H1 (cell line): Measurements from ENCODE around the gene MEI1. TPM values are rescaled to one million over a fixed set of nuclear protein-coding genes. Genes with fewer than 3 reads are reported as not detected.
A peak's percentile ranks its signal among the peaks of the same experiment; 100 is the strongest.

Source experiments
- CBX5 ChIP-seq: fragments of 300-800, 300-1000 bp; sonication (generic); IDR thresholded peaks from 2 replicates; pipeline ENCODE4 v1.7.1; 2016; ENCODE audit warnings: antibody characterized with exemption, low read length, low read depth
- EP300 ChIP-seq, 2 experiments: IDR thresholded peaks; 1 replicate in 1 of 2; 2 replicates in 1 of 2; pipeline ENCODE4 v1.6.1; 2011 to 2012; ENCODE audit warnings: low read depth in 2 of 2, low read length in 2 of 2, mild to moderate bottlenecking in 2 of 2, borderline replicate concordance in 1 of 2, inconsistent platforms in 1 of 2, moderate library complexity in 1 of 2
- FOSL1 ChIP-seq: IDR thresholded peaks from 2 replicates; pipeline ENCODE4 v1.6.1; 2011; ENCODE audit warnings: mild to moderate bottlenecking, low read depth, low read length, moderate library complexity; ENCODE audit not compliant: insufficient read depth
- GTF2F1 ChIP-seq: IDR thresholded peaks from 2 replicates; pipeline ENCODE4 v1.6.1; 2012; ENCODE audit warnings: low read depth, low read length, improper control_type of control experiment, borderline replicate concordance
- HDAC6 ChIP-seq: IDR thresholded peaks from one replicate; pipeline ENCODE4 v1.7.1; 2012; ENCODE audit warnings: low read depth, mild to moderate bottlenecking, inconsistent platforms, low read length, moderate library complexity
- KDM1A ChIP-seq: fragments of 200-600, 300-600 bp; sonication (generic); IDR thresholded peaks from 2 replicates; pipeline ENCODE4 v1.7.1; 2016; ENCODE audit warnings: mild to moderate bottlenecking, low read length, borderline replicate concordance
- NANOG ChIP-seq: IDR thresholded peaks from 2 replicates; pipeline ENCODE4 v1.6.1; 2011; ENCODE audit warnings: low read length, low read depth, mild to moderate bottlenecking, inconsistent platforms; ENCODE audit not compliant: insufficient read depth, poor library complexity, severe bottlenecking
- NRF1 ChIP-seq: IDR thresholded peaks from 2 replicates; pipeline ENCODE4 v1.6.1; 2011; ENCODE audit warnings: mild to moderate bottlenecking, low read depth, low read length, improper control_type of control experiment
- POLR2AphosphoS5 ChIP-seq: IDR thresholded peaks from 2 replicates; pipeline ENCODE4 v1.6.1; 2011; ENCODE audit warnings: low read depth, low read length
- RAD21 ChIP-seq, 2 experiments: IDR thresholded peaks in 1 of 2; conservative IDR thresholded peaks in 1 of 2; 2 replicates each; pipeline ENCODE4 v1.6.1; 2011; ENCODE audit warnings: low read depth in 2 of 2, low read length in 2 of 2, improper control_type of control experiment in 1 of 2, inconsistent platforms in 1 of 2, mild to moderate bottlenecking in 1 of 2, moderate library complexity in 1 of 2
- RXRA ChIP-seq: IDR thresholded peaks from 2 replicates; pipeline ENCODE4 v1.6.1; 2011; ENCODE audit warnings: low read depth, mild to moderate bottlenecking, low read length, moderate library complexity; ENCODE audit not compliant: insufficient read depth
- SIRT6 ChIP-seq: IDR thresholded peaks from one replicate; pipeline ENCODE4 v1.7.1; 2012; ENCODE audit warnings: low read length, inconsistent platforms
- SP1 ChIP-seq: IDR thresholded peaks from 2 replicates; pipeline ENCODE4 v1.6.1; 2011; ENCODE audit warnings: low read depth, low read length
- SP2 ChIP-seq: IDR thresholded peaks from 2 replicates; pipeline ENCODE4 v1.6.1; 2012; ENCODE audit warnings: mild to moderate bottlenecking, low read length, inconsistent platforms
- SRF ChIP-seq: IDR thresholded peaks from 2 replicates; pipeline ENCODE4 v1.6.1; 2011; ENCODE audit warnings: mild to moderate bottlenecking, low read depth, low read length, moderate library complexity
- TAF7 ChIP-seq: optimal IDR thresholded peaks from 2 replicates; pipeline ENCODE3; 2011; ENCODE audit warnings: low read depth, mild to moderate bottlenecking, inconsistent platforms, low read length, moderate library complexity, borderline replicate concordance
- USF2 ChIP-seq: IDR thresholded peaks from 2 replicates; pipeline ENCODE4 v1.6.1; 2011; ENCODE audit warnings: low read length, improper control_type of control experiment
- polyA plus RNA-seq, 7 experiments: library from polyadenylated mRNA; depleted of rRNA in 3 of 7; stranded (reverse) in 5 of 7; unstranded in 2 of 7; fragments of >200 nt in 5 of 7; fragments of 200-250 nt in 2 of 7; gene quantifications; 1 replicate in 5 of 7; 2 replicates in 1 of 7; 4 replicates in 1 of 7; pipeline versions ENCODE4 v1.2.1 to v1.2.3, GENCODE V29; 2011 to 2013; ENCODE audit warnings: missing spikeins in 2 of 7, mixed read lengths in 2 of 7
- total RNA-seq: library from RNA; stranded (reverse); fragmentation: NEBNext Ultra II Directional; extraction: Animal tissue kit (Norgen Biotek cat#: 25700); gene quantifications from 2 replicates; pipeline ENCODE4 v1.2.1, GENCODE V29; 2021
- TF ChIP-seq, protein P1 (sequence below), 3 experiments: IDR thresholded peaks; 1 replicate in 2 of 3; 2 replicates in 1 of 3; pipeline versions ENCODE4 v1.5.1 to v1.6.1; 2011; ENCODE audit warnings: low read length in 3 of 3, mild to moderate bottlenecking in 3 of 3, inconsistent platforms in 2 of 3, low read depth in 1 of 3, moderate library complexity in 1 of 3; ENCODE audit not compliant: insufficient read depth in 1 of 3; ENCODE audit errors: control extremely low read depth in 1 of 3
- TF ChIP-seq, protein P2 (sequence below): IDR thresholded peaks from 2 replicates; pipeline ENCODE4 v1.6.1; 2012; ENCODE audit warnings: inconsistent platforms

The MEI1 gene
- total and polyA plus RNA-seq, 2 of the 8 experiments (the other 6 are each of a cell fraction or from before 2014, with no cell fraction given), result 0.27 to 0.54 TPM

DNA sequence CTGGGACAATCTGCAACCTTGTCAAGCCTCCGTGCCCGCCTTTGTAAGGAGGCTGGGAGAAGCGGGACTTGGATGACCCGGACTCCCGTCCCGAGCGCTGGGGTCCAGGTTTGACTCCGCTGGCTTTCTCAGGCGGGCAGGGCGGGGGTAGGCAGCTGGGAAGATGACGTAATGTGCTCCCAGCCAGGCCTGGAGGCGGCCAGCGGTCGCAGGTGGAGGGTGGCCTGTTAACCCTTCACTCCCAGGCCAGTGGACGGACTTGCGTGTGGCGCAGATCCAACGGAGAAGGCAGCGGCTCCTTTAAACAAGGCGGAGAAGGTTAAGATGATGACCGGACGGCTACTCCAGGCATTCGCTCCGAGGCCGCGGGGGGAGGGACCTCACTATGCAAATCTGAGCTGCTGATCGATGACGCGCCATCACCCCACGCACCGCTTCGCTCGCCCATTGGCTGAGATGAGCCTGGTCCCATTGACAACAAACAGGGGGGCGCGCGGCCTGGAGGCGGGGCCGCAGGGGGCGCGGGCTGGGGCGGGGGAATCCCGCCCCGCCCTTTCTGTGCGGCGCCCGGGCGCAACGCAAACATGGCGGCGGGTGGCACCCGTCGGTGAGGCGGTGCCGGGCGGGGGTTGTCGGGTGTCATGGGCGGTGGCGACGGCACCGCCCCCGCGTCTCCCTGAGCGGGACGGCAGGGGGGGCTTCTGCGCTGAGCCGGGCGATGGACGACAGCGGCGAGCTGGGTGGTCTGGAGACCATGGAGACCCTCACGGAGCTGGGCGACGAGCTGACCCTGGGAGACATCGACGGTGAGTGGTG lies 133.5 kb downstream of the MEI1 start, which contains the start of gene SREBF2 (continued):
- TF ChIP-seq KDM1A (no peak), USF2 (no peak), GTF2F1 (no peak), SIRT6 (no peak), EP300 (IDR thresholded peaks at IDR 0.05; ENCODE audit: borderline replicate concordance in 1 of 2, low read depth in 2 of 2, low read length in 2 of 2) (peak in 1 of 2 experiments; percentile 83; a peak in 1 of 3 replicates), RAD21 (IDR thresholded peaks at IDR 0.05 in 1 of 2, conservative IDR thresholded peaks at IDR 0.05 in 1 of 2; ENCODE audit: low read depth in 2 of 2, low read length in 2 of 2) (no peak), POLR2AphosphoS5 (peak; percentile 95), SRF (no peak), TAF7 (peak; percentile 48), FOSL1 (no peak), SP1 (peak; percentile 90), HDAC6 (no peak), SP2 (no peak), CBX5 (no peak), NANOG (peak; percentile 1), RXRA (no peak), NRF1 (no peak)
- TF ChIP-seq, protein P1, sequence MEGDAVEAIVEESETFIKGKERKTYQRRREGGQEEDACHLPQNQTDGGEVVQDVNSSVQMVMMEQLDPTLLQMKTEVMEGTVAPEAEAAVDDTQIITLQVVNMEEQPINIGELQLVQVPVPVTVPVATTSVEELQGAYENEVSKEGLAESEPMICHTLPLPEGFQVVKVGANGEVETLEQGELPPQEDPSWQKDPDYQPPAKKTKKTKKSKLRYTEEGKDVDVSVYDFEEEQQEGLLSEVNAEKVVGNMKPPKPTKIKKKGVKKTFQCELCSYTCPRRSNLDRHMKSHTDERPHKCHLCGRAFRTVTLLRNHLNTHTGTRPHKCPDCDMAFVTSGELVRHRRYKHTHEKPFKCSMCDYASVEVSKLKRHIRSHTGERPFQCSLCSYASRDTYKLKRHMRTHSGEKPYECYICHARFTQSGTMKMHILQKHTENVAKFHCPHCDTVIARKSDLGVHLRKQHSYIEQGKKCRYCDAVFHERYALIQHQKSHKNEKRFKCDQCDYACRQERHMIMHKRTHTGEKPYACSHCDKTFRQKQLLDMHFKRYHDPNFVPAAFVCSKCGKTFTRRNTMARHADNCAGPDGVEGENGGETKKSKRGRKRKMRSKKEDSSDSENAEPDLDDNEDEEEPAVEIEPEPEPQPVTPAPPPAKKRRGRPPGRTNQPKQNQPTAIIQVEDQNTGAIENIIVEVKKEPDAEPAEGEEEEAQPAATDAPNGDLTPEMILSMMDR (IDR thresholded peaks at IDR 0.05; ENCODE audit: control extremely low read depth in 1 of 3, insufficient read depth in 1 of 3, low read depth in 1 of 3, low read length in 3 of 3), result no peak
- TF ChIP-seq, protein P2, sequence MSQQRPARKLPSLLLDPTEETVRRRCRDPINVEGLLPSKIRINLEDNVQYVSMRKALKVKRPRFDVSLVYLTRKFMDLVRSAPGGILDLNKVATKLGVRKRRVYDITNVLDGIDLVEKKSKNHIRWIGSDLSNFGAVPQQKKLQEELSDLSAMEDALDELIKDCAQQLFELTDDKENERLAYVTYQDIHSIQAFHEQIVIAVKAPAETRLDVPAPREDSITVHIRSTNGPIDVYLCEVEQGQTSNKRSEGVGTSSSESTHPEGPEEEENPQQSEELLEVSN, result 0 out of 2 replicates have a peak, but pooled peaks have one; percentile 4
